22Rv1 (cell line): ENCODE measurements around the gene CA11.

Experiments used
- CTCF ChIP-seq: fragments of 450-650 bp; IDR thresholded peaks from 2 replicates; pipeline ENCODE4 v1.5.1; 2017; ENCODE audit warnings: mild to moderate bottlenecking
- ZFX ChIP-seq: fragments of 450-650 bp; IDR thresholded peaks from 2 replicates; pipeline ENCODE4 v1.6.1; 2017; ENCODE audit warnings: antibody characterized with exemption, borderline replicate concordance

GRCh38 chr19:48660852-48661710 lies 15.1 kb upstream of the CA11 start:
- TF ChIP-seq CTCF: no peak
- TF ChIP-seq ZFX: no peak
